ENCODE results near the gene TBC1D22A.

DNA sequence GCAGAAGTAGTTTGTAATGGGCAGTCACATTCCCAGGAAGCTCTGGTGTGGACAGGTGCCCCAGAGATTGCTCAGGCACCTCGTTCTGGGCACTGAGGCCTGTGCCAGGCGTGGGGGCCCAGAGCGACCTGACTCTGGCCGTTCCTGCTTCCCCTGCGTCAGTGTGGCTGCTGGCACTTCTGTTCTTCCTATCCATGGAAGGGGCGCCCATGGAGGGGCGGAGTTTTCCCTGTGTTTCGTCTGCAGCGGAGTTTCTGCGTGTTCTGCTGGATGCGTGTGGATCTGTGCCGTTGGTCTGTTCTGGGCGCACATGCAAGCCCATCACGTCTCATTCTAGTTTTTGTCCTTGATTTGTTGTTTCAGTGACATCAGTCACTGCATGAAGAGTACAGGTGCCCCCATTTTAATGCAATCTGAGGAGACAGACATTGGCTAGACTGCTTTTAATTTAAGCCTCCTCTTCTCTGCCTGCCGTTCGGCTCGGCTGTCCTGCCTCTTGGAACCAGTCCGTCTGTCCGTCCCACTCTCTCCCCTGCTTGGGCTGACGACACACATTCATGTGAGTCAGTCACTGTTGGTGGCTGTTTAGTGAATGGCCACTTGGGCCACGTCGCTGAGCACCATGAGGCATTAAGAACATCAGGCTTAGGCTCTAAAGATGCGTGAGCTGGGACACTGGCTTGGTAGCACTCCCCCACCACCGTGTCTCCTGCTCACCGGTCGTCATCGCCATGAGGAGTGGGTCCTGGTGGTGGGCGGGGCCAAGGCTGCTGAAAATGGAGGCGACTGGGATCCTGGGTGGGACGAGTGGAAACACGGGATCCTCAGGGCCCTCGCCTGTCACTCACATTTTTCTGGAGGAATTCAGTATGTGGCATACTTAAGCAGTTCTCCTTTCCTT is 255.8 kb downstream of the TBC1D22A start:
- TF ChIP-seq, protein P1, sequence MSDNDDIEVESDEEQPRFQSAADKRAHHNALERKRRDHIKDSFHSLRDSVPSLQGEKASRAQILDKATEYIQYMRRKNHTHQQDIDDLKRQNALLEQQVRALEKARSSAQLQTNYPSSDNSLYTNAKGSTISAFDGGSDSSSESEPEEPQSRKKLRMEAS (IDR thresholded peaks at IDR 0.05; ENCODE audit: low read depth, low read length) = no peak
- no peak for TF ChIP-seq POLR2AphosphoS5 (IDR thresholded peaks at IDR 0.05; ENCODE audit: low read length)

Measured in GM12878 (cell line).